IMR-90 (cell line): ENCODE measurements around the gene GPC5. TPM values are rescaled to one million over a fixed set of nuclear protein-coding genes. Genes with fewer than 3 reads are reported as not detected.

Source experiments
- ATAC-seq: fragments of 200-7000 bp; cut with Tn5 transposase; 2 replicates; pipeline ENCODE4 v1.9.1; 2020; ENCODE audit warnings: low read depth, mild to moderate bottlenecking, moderate library complexity
- BruUV-seq: library from RNA; stranded (reverse); fragments of 400-500 nt; replicated peaks from 2 replicates; lab custom pipeline; 2021; lab: Mats Ljungman, UMichigan
- CTCF ChIA-PET: fragments of 300-600 bp; formaldehyde crosslinking; extraction: SDS; loops from one replicate; lab custom pipeline; 2021; ENCODE audit warnings: antibody characterized with exemption; lab: Yijun Ruan, JAX
- POLR2A ChIA-PET: fragments of 300-600 bp; sonication (Branson Sonifier 250); formaldehyde crosslinking; loops from one replicate; lab custom pipeline; 2022; ENCODE audit warnings: antibody characterized with exemption; ENCODE audit not compliant: unreplicated experiment; lab: Charles Lee
- DNase-seq: peaks from one replicate; pipeline ENCODE4 v3.0.0; 2013
- H2AFZ ChIP-seq: replicated peaks from 2 replicates; pipeline ENCODE3; 2013; ENCODE audit warnings: low read length, mild to moderate bottlenecking; ENCODE audit not compliant: poor library complexity
- H2AK5ac ChIP-seq: 2 replicates; pipeline ENCODE4 v1.6.1; 2013; ENCODE audit warnings: low read depth, low read length, inconsistent platforms
- H2AK9ac ChIP-seq: replicated peaks from 2 replicates; pipeline ENCODE3; 2013; ENCODE audit warnings: mild to moderate bottlenecking, low read depth, low read length, moderate library complexity; ENCODE audit not compliant: poor library complexity
- H2BK120ac ChIP-seq: 2 replicates; pipeline ENCODE4 v1.6.1; 2013; ENCODE audit warnings: low read depth, low read length, inconsistent platforms
- H2BK15ac ChIP-seq: 3 replicates; pipeline ENCODE4 v1.6.1; 2013; ENCODE audit warnings: low read depth, low read length, inconsistent platforms
- H2BK20ac ChIP-seq: 2 replicates; pipeline ENCODE4 v1.6.1; 2013; ENCODE audit warnings: low read depth, mild to moderate bottlenecking, inconsistent platforms, low read length, moderate library complexity
- H2BK5ac ChIP-seq: 2 replicates; pipeline ENCODE4 v1.6.1; 2013; ENCODE audit warnings: mild to moderate bottlenecking, low read depth, low read length, inconsistent platforms; ENCODE audit not compliant: poor library complexity, severe bottlenecking
- H3K14ac ChIP-seq: replicated peaks from 2 replicates; pipeline ENCODE4 v1.6.1; 2013; ENCODE audit warnings: low read depth, low read length, inconsistent platforms
- H3K18ac ChIP-seq: 2 replicates; pipeline ENCODE4 v1.6.1; 2013; ENCODE audit warnings: low read depth, low read length, control low read depth
- H3K23ac ChIP-seq: 2 replicates; pipeline ENCODE4 v1.6.1; 2013; ENCODE audit warnings: low read depth, low read length, inconsistent platforms
- H3K27ac ChIP-seq: 2 replicates; pipeline ENCODE4 v1.5.1; 2013; ENCODE audit warnings: mild to moderate bottlenecking, control low read depth, low read length; ENCODE audit not compliant: insufficient read depth
- H3K27me3 ChIP-seq: 2 replicates; pipeline ENCODE4 v1.6.1; 2013; ENCODE audit warnings: low read length; ENCODE audit not compliant: control insufficient read depth, insufficient read depth
- H3K36me3 ChIP-seq: 2 replicates; pipeline ENCODE4 v1.6.1; 2013; ENCODE audit warnings: low read length, mixed read lengths; ENCODE audit not compliant: control insufficient read depth, insufficient read depth
- H3K4ac ChIP-seq: 2 replicates; pipeline ENCODE4 v1.6.1; 2013; ENCODE audit warnings: low read depth, low read length, inconsistent platforms
- H3K4me1 ChIP-seq: 2 replicates; pipeline ENCODE4 v1.6.1; 2013; ENCODE audit warnings: low read length, mixed read lengths; ENCODE audit not compliant: control insufficient read depth, insufficient read depth
- H3K4me2 ChIP-seq: 2 replicates; pipeline ENCODE4 v1.6.1; 2013; ENCODE audit warnings: low read depth, mild to moderate bottlenecking, control low read depth, low read length, moderate library complexity
- H3K4me3 ChIP-seq: 2 replicates; pipeline ENCODE4 v1.5.1; 2013; ENCODE audit warnings: low read depth, mild to moderate bottlenecking, control low read depth, low read length, moderate library complexity; ENCODE audit not compliant: insufficient read depth
- H3K56ac ChIP-seq: 2 replicates; pipeline ENCODE4 v1.6.1; 2013; ENCODE audit warnings: low read length, inconsistent platforms; ENCODE audit not compliant: insufficient read depth; ENCODE audit errors: extremely low read depth
- H3K79me1 ChIP-seq, 2 experiments: 2 replicates each; pipeline ENCODE4 v1.6.1; 2013; ENCODE audit warnings: low read length in 2 of 2, inconsistent platforms in 1 of 2, low read depth in 1 of 2
- H3K9ac ChIP-seq: 2 replicates; pipeline ENCODE4 v1.6.1; 2013; ENCODE audit warnings: low read depth, low read length, control low read depth
- H3K9me1 ChIP-seq: 2 replicates; pipeline ENCODE4 v1.6.1; 2013; ENCODE audit warnings: low read length, inconsistent platforms; ENCODE audit not compliant: insufficient read depth
- H3K9me3 ChIP-seq: 2 replicates; pipeline ENCODE4 v1.6.1; 2013; ENCODE audit warnings: low read length; ENCODE audit not compliant: control insufficient read depth, insufficient read depth
- H4K20me1 ChIP-seq: 2 replicates; pipeline ENCODE4 v1.6.1; 2013; ENCODE audit warnings: low read length, inconsistent platforms; ENCODE audit not compliant: insufficient read depth
- H4K5ac ChIP-seq: 2 replicates; pipeline ENCODE4 v1.6.1; 2013; ENCODE audit warnings: mild to moderate bottlenecking, low read depth, low read length, control low read depth
- H4K8ac ChIP-seq, 2 experiments: 2 replicates each; pipeline ENCODE4 v1.6.1; 2013; ENCODE audit warnings: low read depth in 2 of 2, low read length in 2 of 2, control low read depth in 1 of 2, inconsistent platforms in 1 of 2
- H4K91ac ChIP-seq: 2 replicates; pipeline ENCODE4 v1.6.1; 2013; ENCODE audit warnings: low read depth, low read length, inconsistent platforms; ENCODE audit not compliant: insufficient read depth
- BHLHE40 ChIP-seq: fragments of 150-350 bp; IDR thresholded peaks from 2 replicates; pipeline ENCODE4 v1.6.1; 2016; ENCODE audit warnings: mild to moderate bottlenecking, low read depth, low read length
- CEBPB ChIP-seq: IDR thresholded peaks from 2 replicates; pipeline ENCODE4 v1.6.1; 2012; ENCODE audit warnings: low read depth, low read length, improper control_type of control experiment
- CHD1 ChIP-seq: IDR thresholded peaks from 2 replicates; pipeline ENCODE4 v1.6.1; 2012; ENCODE audit warnings: low read depth, low read length, improper control_type of control experiment
- FOS ChIP-seq: fragments of 150-350 bp; IDR thresholded peaks from 2 replicates; pipeline ENCODE4 v1.6.1; 2016; ENCODE audit warnings: low read depth, low read length
- MAFK ChIP-seq: IDR thresholded peaks from 2 replicates; pipeline ENCODE4 v1.6.1; 2012; ENCODE audit warnings: low read depth, low read length, improper control_type of control experiment
- MAZ ChIP-seq: IDR thresholded peaks from 2 replicates; pipeline ENCODE4 v1.6.1; 2012; ENCODE audit warnings: low read depth, mild to moderate bottlenecking, low read length, improper control_type of control experiment, moderate library complexity, borderline replicate concordance
- MXI1 ChIP-seq: IDR thresholded peaks from 2 replicates; pipeline ENCODE4 v1.6.1; 2012; ENCODE audit warnings: low read depth, mild to moderate bottlenecking, low read length, moderate library complexity, borderline replicate concordance
- NFE2L2 ChIP-seq: fragments of 150-350 bp; IDR thresholded peaks from 2 replicates; pipeline ENCODE4 v1.6.1; 2016; ENCODE audit warnings: low read depth, mild to moderate bottlenecking, low read length
- POLR2A ChIP-seq: IDR thresholded peaks from 2 replicates; pipeline ENCODE4 v1.6.1; 2012; ENCODE audit warnings: mild to moderate bottlenecking, low read depth, low read length
- RAD21 ChIP-seq: IDR thresholded peaks from 2 replicates; pipeline ENCODE4 v1.6.1; 2012; ENCODE audit warnings: low read length, improper control_type of control experiment
- RCOR1 ChIP-seq: IDR thresholded peaks from 2 replicates; pipeline ENCODE4 v1.6.1; 2012; ENCODE audit warnings: mild to moderate bottlenecking, low read length, improper control_type of control experiment; ENCODE audit not compliant: insufficient replicate concordance
- RFX5 ChIP-seq: IDR thresholded peaks from 2 replicates; pipeline ENCODE4 v1.8.0; 2012; ENCODE audit warnings: low read depth, mild to moderate bottlenecking, low read length, moderate library complexity
- SMC3 ChIP-seq: fragments of 150-350 bp; IDR thresholded peaks from 2 replicates; pipeline ENCODE4 v1.6.1; 2016; ENCODE audit warnings: low read depth, mild to moderate bottlenecking, antibody characterized with exemption, low read length, moderate library complexity
- WGBS, 2 experiments: methylation state at CpG; one replicate each; pipeline versions ENCODE4 v1.1.5 to v1.1.7; 2013; ENCODE audit warnings: missing lambda C conversion rate in 2 of 2; ENCODE audit not compliant: insufficient read length in 1 of 2; ENCODE audit errors: extremely low coverage in 2 of 2; 5-methylcytosine and 5-hydroxymethylcytosine counted together
- dilution Hi-C: fragments of 300-500 bp; cut with HindIII; formaldehyde crosslinking; loops from one replicate; pipeline ENCODE4 v1.14.3; 2018; ENCODE audit warnings: low sequenced_read_pairs; ENCODE audit not compliant: unreplicated experiment
- in situ Hi-C: fragments of 300-500 bp; cut with MboI; formaldehyde crosslinking; loops from 3 replicates; pipeline ENCODE4 v1.14.3; 2019; ENCODE audit warnings: low sequenced_read_pairs, inconsistent platforms, mixed read lengths
- intact Hi-C: fragments of 100-400 bp; cut with micrococcal nuclease; formaldehyde crosslinking; loops from 2 replicates; pipeline ENCODE4 v1.10.0; 2022
- polyA plus RNA-seq, 3 experiments: library from polyadenylated mRNA; depleted of rRNA; stranded (reverse); fragments of >200 nt; gene quantifications; 2 replicates each; pipeline ENCODE4 v1.2.3, GENCODE V29; 2012; ENCODE audit warnings: low replicate concordance in 1 of 3
- total RNA-seq: library from RNA; depleted of rRNA; stranded (reverse); fragments of >200 nt; gene quantifications from 2 replicates; pipeline ENCODE4 v1.2.3, GENCODE V29; 2012
- TF ChIP-seq, protein P1 (sequence below): fragments of 150-350 bp; IDR thresholded peaks from 2 replicates; pipeline ENCODE4 v1.6.1; 2016; ENCODE audit warnings: low read depth, mild to moderate bottlenecking, low read length, moderate library complexity, borderline replicate concordance
- TF ChIP-seq, protein P2 (sequence below): fragments of 150-350 bp; IDR thresholded peaks from 2 replicates; pipeline ENCODE4 v1.6.1; 2017; ENCODE audit warnings: mild to moderate bottlenecking, antibody characterized with exemption, low read length, low read depth
- TF ChIP-seq, protein P3 (sequence below): conservative IDR thresholded peaks from 2 replicates; pipeline ENCODE4 v1.5.1; 2012; ENCODE audit warnings: mild to moderate bottlenecking, low read depth, low read length, improper control_type of control experiment

GPC5 gene
- total and polyA plus RNA-seq, 2 of the 4 experiments (the other 2 are of a cell fraction) = 0.94 to 1.8 TPM

DNA sequence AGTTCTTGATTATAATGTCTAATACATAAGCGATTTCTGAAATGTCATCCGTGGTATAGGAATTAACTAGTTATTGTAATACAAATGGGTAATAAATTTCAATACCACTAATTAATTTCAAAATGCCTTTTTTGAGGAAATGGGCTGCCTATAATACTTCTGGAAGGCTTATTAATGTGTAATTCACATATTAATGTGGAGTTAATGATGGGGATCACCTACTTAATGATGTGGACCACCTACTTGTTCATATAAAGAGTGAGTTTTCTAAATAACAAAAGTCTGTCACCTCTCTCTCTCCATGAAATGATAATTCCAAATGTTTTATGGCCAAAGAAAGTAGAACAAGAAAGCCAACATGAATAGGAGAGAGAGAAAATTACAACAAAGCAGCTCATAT is 914.4 kb downstream of the GPC5 start:
- Histone ChIP-seq H4K91ac (no peak overlapping the region), H3K4ac (no peak overlapping the region), H2BK5ac (no peak overlapping the region), H3K36me3 (no peaks in the 10 kb centered on the region), H2AFZ (no peak overlapping the region), H3K4me2 (no peak overlapping the region), H2BK15ac (no peak overlapping the region), H4K5ac (no peak overlapping the region), H4K20me1 (no peaks in the 10 kb centered on the region), H3K56ac (no peak overlapping the region), H3K4me3 (no peak overlapping the region), H3K23ac (no peak overlapping the region), H3K18ac (no peak overlapping the region), H3K9ac (no peak overlapping the region), H3K27ac (no peak overlapping the region), H3K9me1 (no peaks in the 10 kb centered on the region), H2AK9ac (no peak overlapping the region), H3K14ac (no peak overlapping the region), H2BK20ac (no peak overlapping the region), H2BK120ac (no peak overlapping the region), H3K79me1 (no peaks in the 10 kb centered on the region), H3K9me3 (no peaks in the 10 kb centered on the region), H2AK5ac (no peak overlapping the region), H3K4me1 (peaks cover 2% of the 10 kb centered on the region; the same call in 1 of the 2 replicates), H4K8ac (no peak overlapping the region), H3K27me3 (no peaks in the 10 kb centered on the region)
- TF ChIP-seq FOS = no peak
- no peak for TF ChIP-seq CEBPB
- no peak for TF ChIP-seq NFE2L2
- TF ChIP-seq, protein P1, sequence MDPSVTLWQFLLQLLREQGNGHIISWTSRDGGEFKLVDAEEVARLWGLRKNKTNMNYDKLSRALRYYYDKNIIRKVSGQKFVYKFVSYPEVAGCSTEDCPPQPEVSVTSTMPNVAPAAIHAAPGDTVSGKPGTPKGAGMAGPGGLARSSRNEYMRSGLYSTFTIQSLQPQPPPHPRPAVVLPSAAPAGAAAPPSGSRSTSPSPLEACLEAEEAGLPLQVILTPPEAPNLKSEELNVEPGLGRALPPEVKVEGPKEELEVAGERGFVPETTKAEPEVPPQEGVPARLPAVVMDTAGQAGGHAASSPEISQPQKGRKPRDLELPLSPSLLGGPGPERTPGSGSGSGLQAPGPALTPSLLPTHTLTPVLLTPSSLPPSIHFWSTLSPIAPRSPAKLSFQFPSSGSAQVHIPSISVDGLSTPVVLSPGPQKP = no peak
- no peak for TF ChIP-seq BHLHE40
- TF ChIP-seq, protein P2, sequence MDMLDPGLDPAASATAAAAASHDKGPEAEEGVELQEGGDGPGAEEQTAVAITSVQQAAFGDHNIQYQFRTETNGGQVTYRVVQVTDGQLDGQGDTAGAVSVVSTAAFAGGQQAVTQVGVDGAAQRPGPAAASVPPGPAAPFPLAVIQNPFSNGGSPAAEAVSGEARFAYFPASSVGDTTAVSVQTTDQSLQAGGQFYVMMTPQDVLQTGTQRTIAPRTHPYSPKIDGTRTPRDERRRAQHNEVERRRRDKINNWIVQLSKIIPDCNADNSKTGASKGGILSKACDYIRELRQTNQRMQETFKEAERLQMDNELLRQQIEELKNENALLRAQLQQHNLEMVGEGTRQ = no peak
- TF ChIP-seq MXI1 = no peak
- no peak for TF ChIP-seq CHD1
- no peak for TF ChIP-seq POLR2A
- TF ChIP-seq RFX5 = no peak
- TF ChIP-seq MAZ = no peak
- no peak for TF ChIP-seq RAD21
- TF ChIP-seq SMC3 = no peak
- TF ChIP-seq RCOR1 = no peak
- no peak for TF ChIP-seq MAFK
- TF ChIP-seq, protein P3, sequence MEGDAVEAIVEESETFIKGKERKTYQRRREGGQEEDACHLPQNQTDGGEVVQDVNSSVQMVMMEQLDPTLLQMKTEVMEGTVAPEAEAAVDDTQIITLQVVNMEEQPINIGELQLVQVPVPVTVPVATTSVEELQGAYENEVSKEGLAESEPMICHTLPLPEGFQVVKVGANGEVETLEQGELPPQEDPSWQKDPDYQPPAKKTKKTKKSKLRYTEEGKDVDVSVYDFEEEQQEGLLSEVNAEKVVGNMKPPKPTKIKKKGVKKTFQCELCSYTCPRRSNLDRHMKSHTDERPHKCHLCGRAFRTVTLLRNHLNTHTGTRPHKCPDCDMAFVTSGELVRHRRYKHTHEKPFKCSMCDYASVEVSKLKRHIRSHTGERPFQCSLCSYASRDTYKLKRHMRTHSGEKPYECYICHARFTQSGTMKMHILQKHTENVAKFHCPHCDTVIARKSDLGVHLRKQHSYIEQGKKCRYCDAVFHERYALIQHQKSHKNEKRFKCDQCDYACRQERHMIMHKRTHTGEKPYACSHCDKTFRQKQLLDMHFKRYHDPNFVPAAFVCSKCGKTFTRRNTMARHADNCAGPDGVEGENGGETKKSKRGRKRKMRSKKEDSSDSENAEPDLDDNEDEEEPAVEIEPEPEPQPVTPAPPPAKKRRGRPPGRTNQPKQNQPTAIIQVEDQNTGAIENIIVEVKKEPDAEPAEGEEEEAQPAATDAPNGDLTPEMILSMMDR = no peak
- no peak for ATAC-seq
- dilution Hi-C loops = no loop called here
- POLR2A ChIA-PET = no interaction called here
- no TSS peak for BruUV-seq
- intact Hi-C loops = no loop called here
- WGBS, 2 experiments = no CpG with 5 or more reads among the region's 2 CpGs
- in situ Hi-C loops = no loop called here
- CTCF ChIA-PET = no interaction called here
- no peak for DNase-seq
